22Rv1 (cell line): ENCODE results near the gene BEND6.

Experiments
- ZFX ChIP-seq: fragments of 450-650 bp; IDR thresholded peaks from 2 replicates; pipeline ENCODE4 v1.6.1; 2017; ENCODE audit warnings: antibody characterized with exemption, borderline replicate concordance
- TF ChIP-seq, protein P1 (sequence below): fragments of 450-650 bp; IDR thresholded peaks from 2 replicates; pipeline ENCODE4 v1.5.1; 2017; ENCODE audit warnings: mild to moderate bottlenecking

DNA sequence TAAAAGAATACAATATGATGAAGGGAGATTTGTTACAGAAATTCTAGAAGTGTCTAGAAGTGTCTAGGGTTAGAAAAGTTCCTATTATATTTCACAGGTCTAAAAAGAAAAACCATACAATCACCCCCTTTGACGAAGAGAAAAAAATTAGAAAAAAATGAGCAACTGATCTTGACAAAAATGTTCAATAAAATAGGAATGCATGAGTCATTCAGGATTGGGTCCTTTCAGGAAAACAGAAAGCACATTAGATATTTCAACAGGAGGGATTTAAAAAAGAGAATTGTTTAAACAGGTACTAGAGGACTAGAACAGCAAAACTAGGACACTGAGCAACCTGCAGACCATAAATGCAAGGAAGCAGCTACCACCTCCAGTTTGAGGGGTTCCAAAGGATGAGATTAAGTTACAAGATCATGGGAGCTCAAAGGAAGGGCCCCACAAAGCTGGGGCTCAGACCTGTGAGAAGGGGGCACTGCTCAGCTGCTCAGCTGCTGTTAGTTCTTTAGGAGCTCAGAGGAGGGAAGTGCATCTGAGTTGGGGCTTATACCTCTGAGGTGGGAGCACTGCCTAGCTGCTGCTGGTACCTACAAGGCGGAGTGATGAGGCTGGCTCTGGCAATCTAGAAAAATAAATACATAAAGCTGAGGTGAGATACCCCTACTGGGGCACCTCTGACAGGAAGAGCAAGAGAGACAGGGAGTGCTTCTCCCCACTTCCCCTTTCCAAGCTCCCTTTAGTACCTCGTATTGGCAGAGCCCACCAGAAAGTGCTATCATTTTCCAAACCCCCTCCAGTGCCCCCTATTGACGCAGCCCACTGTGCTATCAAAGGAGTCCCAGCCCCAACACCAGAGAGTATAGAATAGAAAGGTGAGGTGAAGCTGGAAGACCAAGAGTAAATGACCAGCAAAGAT lies 27.1 kb upstream of the BEND6 start:
- TF ChIP-seq, protein P1, sequence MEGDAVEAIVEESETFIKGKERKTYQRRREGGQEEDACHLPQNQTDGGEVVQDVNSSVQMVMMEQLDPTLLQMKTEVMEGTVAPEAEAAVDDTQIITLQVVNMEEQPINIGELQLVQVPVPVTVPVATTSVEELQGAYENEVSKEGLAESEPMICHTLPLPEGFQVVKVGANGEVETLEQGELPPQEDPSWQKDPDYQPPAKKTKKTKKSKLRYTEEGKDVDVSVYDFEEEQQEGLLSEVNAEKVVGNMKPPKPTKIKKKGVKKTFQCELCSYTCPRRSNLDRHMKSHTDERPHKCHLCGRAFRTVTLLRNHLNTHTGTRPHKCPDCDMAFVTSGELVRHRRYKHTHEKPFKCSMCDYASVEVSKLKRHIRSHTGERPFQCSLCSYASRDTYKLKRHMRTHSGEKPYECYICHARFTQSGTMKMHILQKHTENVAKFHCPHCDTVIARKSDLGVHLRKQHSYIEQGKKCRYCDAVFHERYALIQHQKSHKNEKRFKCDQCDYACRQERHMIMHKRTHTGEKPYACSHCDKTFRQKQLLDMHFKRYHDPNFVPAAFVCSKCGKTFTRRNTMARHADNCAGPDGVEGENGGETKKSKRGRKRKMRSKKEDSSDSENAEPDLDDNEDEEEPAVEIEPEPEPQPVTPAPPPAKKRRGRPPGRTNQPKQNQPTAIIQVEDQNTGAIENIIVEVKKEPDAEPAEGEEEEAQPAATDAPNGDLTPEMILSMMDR = no peak
- TF ChIP-seq ZFX = no peak
